Keratinocyte (primary cell): Measurements from ENCODE around the gene TRAFD1. TPM values are rescaled to one million over a fixed set of nuclear protein-coding genes. Genes with fewer than 3 reads are reported as not detected.

Experiments
- DNase-seq: peaks from one replicate; pipeline ENCODE4 v3.0.0-alpha.2; 2011; ENCODE audit warnings: low read depth, missing footprints, low spot score
- FAIRE-seq: peaks from 2 replicates; lab custom pipeline; 2011; peaks lifted over from hg19 to GRCh38; lab: Jason Lieb, UNC
- H2AFZ ChIP-seq: 2 replicates; pipeline ENCODE4 v1.6.0; 2012; ENCODE audit warnings: low read length, control low read depth, inconsistent platforms; ENCODE audit not compliant: control insufficient read depth
- H3K27ac ChIP-seq: 2 replicates; pipeline ENCODE4 v1.5.1; 2011; ENCODE audit warnings: low read length; ENCODE audit not compliant: control insufficient read depth, insufficient read depth
- H3K27me3 ChIP-seq: 3 replicates; pipeline ENCODE4 v1.6.0; 2011; ENCODE audit warnings: low read length; ENCODE audit not compliant: control insufficient read depth, insufficient read depth; ENCODE audit errors: extremely low read depth
- H3K36me3 ChIP-seq, 2 experiments: 2 replicates in 1 of 2; 3 replicates in 1 of 2; pipeline ENCODE4 v1.5.1; 2011; ENCODE audit warnings: low read length in 2 of 2, mild to moderate bottlenecking in 1 of 2; ENCODE audit not compliant: control insufficient read depth in 2 of 2, insufficient read depth in 2 of 2; ENCODE audit errors: extremely low read depth in 1 of 2
- H3K4me1 ChIP-seq: 3 replicates; pipeline ENCODE4 v1.5.1; 2011; ENCODE audit warnings: low read length; ENCODE audit not compliant: control insufficient read depth, insufficient read depth; ENCODE audit errors: extremely low read depth
- H3K4me2 ChIP-seq: 3 replicates; pipeline ENCODE4 v1.6.0; 2011; ENCODE audit warnings: low read depth, low read length; ENCODE audit not compliant: control insufficient read depth, insufficient read depth; ENCODE audit errors: extremely low read depth
- H3K4me3 ChIP-seq, 3 experiments: fragments of 200-600 bp in 1 of 3; sonication (generic) in 1 of 3; 2 replicates in 2 of 3; 3 replicates in 1 of 3; pipeline ENCODE4 v1.5.1; 2011 to 2016; ENCODE audit warnings: low read length in 3 of 3, mild to moderate bottlenecking in 3 of 3, control low read depth in 2 of 3, inconsistent platforms in 1 of 3, low read depth in 1 of 3, mixed read lengths in 1 of 3, mixed run types in 1 of 3, moderate library complexity in 1 of 3; ENCODE audit not compliant: control insufficient read depth in 2 of 3, insufficient read depth in 2 of 3; ENCODE audit errors: extremely low read depth in 1 of 3
- H3K79me2 ChIP-seq: 2 replicates; pipeline ENCODE4 v1.6.0; 2012; ENCODE audit warnings: low read length; ENCODE audit not compliant: control insufficient read depth, insufficient read depth
- H3K9ac ChIP-seq: 3 replicates; pipeline ENCODE4 v1.6.0; 2011; ENCODE audit warnings: low read length; ENCODE audit not compliant: control insufficient read depth, insufficient read depth; ENCODE audit errors: extremely low read depth
- H3K9me1 ChIP-seq: 3 replicates; pipeline ENCODE4 v1.6.0; 2011; ENCODE audit warnings: low read length; ENCODE audit not compliant: control insufficient read depth, insufficient read depth; ENCODE audit errors: extremely low read depth
- H3K9me3 ChIP-seq: 2 replicates; pipeline ENCODE4 v1.5.1; 2012; ENCODE audit warnings: low read depth, low read length; ENCODE audit not compliant: control insufficient read depth
- H4K20me1 ChIP-seq: 3 replicates; pipeline ENCODE4 v1.6.0; 2011; ENCODE audit warnings: low read length; ENCODE audit not compliant: control insufficient read depth, insufficient read depth; ENCODE audit errors: extremely low read depth
- CTCF ChIP-seq, 3 experiments: IDR thresholded peaks in 1 of 3; conservative IDR thresholded peaks in 1 of 3; optimal IDR thresholded peaks in 1 of 3; 2 replicates in 2 of 3; 3 replicates in 1 of 3; pipeline versions ENCODE3 to v1.5.1; 2011; ENCODE audit warnings: low read length in 3 of 3, mild to moderate bottlenecking in 3 of 3, moderate library complexity in 2 of 3, control low read depth in 1 of 3, inconsistent platforms in 1 of 3; ENCODE audit not compliant: insufficient read depth in 2 of 3; ENCODE audit errors: extremely low read depth in 1 of 3
- EZH2 ChIP-seq: IDR thresholded peaks from one replicate; pipeline ENCODE4 v1.6.1; 2012; ENCODE audit warnings: inconsistent platforms, mild to moderate bottlenecking, low read length, moderate library complexity
- dilution Hi-C: fragments of 300-500 bp; cut with MboI; formaldehyde crosslinking; loops from one replicate; pipeline ENCODE4 v1.7.0; 2020; ENCODE audit warnings: low sequenced_read_pairs; ENCODE audit not compliant: extremely low pct_ligation_motif_present
- polyA plus RNA-seq, 5 experiments: library from polyadenylated mRNA; depleted of rRNA in 3 of 5; stranded (reverse) in 3 of 5; stranded (forward) in 1 of 5; unstranded in 1 of 5; fragments of >200 nt; gene quantifications; 1 replicate in 1 of 5; 2 replicates in 3 of 5; 3 replicates in 1 of 5; pipeline versions ENCODE4 v1.2.1 to v1.2.3, GENCODE V29; 2011 to 2012; ENCODE audit warnings: missing spikeins in 2 of 5, low read depth in 1 of 5, low replicate concordance in 1 of 5

Gene TRAFD1
- polyA plus RNA-seq, 1 donor (not counting 4 experiments of a cell fraction or from before 2014, with no cell fraction given): 25.6 TPM

GRCh38 chr12:112134731-112135130 lies 9.4 kb downstream of the TRAFD1 start:
- Histone ChIP-seq H3K9me1 (no peaks in the 10 kb centered on the region), H3K27ac (no peak overlapping the region), H4K20me1 (no peaks in the 10 kb centered on the region), H2AFZ (no peak overlapping the region), H3K27me3 (no peaks in the 10 kb centered on the region), H3K9ac (no peak overlapping the region), H3K79me2 (peaks cover 8% of the 10 kb centered on the region), H3K4me3 (no peak overlapping the region), H3K9me3 (no peaks in the 10 kb centered on the region), H3K36me3 (peaks cover 16 to 17% of the 10 kb centered on the region in 2 experiments), H3K4me1 (peaks cover 14% of the 10 kb centered on the region), H3K4me2 (no peak overlapping the region)
- no peak for FAIRE-seq
- dilution Hi-C loops: no loop called here
- no peak for TF ChIP-seq CTCF (optimal IDR thresholded peaks at IDR 0.05 in 1 of 3, IDR thresholded peaks at IDR 0.05 in 1 of 3, conservative IDR thresholded peaks at IDR 0.05 in 1 of 3; ENCODE audit: extremely low read depth in 1 of 3, insufficient read depth in 2 of 3, low read length in 3 of 3)
- TF ChIP-seq EZH2: no peak
- DNase-seq: no peak

GRCh38 chr12:112140728-112141127 lies 15.4 kb downstream of the TRAFD1 start:
- Histone ChIP-seq H3K9me3 (no peaks in the 10 kb centered on the region), H3K79me2 (no peaks in the 10 kb centered on the region), H3K4me1 (no peaks in the 10 kb centered on the region), H3K4me2 (no peak overlapping the region), H3K27ac (no peak overlapping the region), H3K36me3 (peaks cover 22 to 24% of the 10 kb centered on the region in 2 experiments), H3K27me3 (no peaks in the 10 kb centered on the region), H3K9ac (no peak overlapping the region), H3K4me3 (no peak overlapping the region), H2AFZ (no peak overlapping the region), H4K20me1 (no peaks in the 10 kb centered on the region), H3K9me1 (no peaks in the 10 kb centered on the region)
- FAIRE-seq (no peak), DNase-seq (no peak)
- dilution Hi-C loops: no loop called here
- no peak for TF ChIP-seq EZH2

GRCh38 chr12:112146123-112146522 lies 20.8 kb downstream of the TRAFD1 start:
- no peaks in the 10 kb centered on the region for H3K27me3 ChIP-seq
- no peak for TF ChIP-seq CTCF (optimal IDR thresholded peaks at IDR 0.05 in 1 of 3, IDR thresholded peaks at IDR 0.05 in 1 of 3, conservative IDR thresholded peaks at IDR 0.05 in 1 of 3; ENCODE audit: extremely low read depth in 1 of 3, insufficient read depth in 2 of 3, low read length in 3 of 3)
- no peak for TF ChIP-seq EZH2
- no peaks in the 10 kb centered on the region for H3K79me2 ChIP-seq
- H3K36me3 ChIP-seq: peaks cover 19 to 38% of the 10 kb centered on the region in 2 experiments
- DNase-seq: no peak
- peaks cover 10% of the 10 kb centered on the region for H3K4me1 ChIP-seq
- no peak overlapping the region for H2AFZ ChIP-seq
- H3K9ac ChIP-seq: no peak overlapping the region
- H3K27ac ChIP-seq: no peak overlapping the region
- FAIRE-seq: no peak
- no peak overlapping the region for H3K4me3 ChIP-seq
- no peaks in the 10 kb centered on the region for H3K9me3 ChIP-seq
- H3K4me2 ChIP-seq: no peak overlapping the region
- peaks cover 2% of the 10 kb centered on the region for H3K9me1 ChIP-seq
- H4K20me1 ChIP-seq: no peaks in the 10 kb centered on the region
- dilution Hi-C loops: no loop called here
